Measurements from ENCODE around the gene CPEB2.
A peak's percentile ranks its signal among the peaks of the same experiment; 100 is the strongest.

CPEB2 gene

GRCh38 chr4:15003401-15003890, 1.2 kb downstream of the CPEB2 start:
- H3K4me3 ChIP-seq (ENCODE audit: low read length) = peak overlapping the region; percentile 72
- TF ChIP-seq ZNF274 (IDR thresholded peaks at IDR 0.05; ENCODE audit: low read depth, low read length) = no peak

- TF ChIP-seq ZNF274 (IDR thresholded peaks at IDR 0.05; ENCODE audit: low read depth, low read length) = no peak
- peak overlapping the region; percentile 72 for H3K4me3 ChIP-seq (ENCODE audit: low read length)
These were observed 1.8 kb downstream of the CPEB2 start for GRCh38 chr4:15003891-15004738.

GRCh38 chr4:15004739-15005301, 2.5 kb downstream of the CPEB2 start:
- peak overlapping the region; percentile 72 for H3K4me3 ChIP-seq (ENCODE audit: low read length)
- TF ChIP-seq ZNF274 (IDR thresholded peaks at IDR 0.05; ENCODE audit: low read depth, low read length) = no peak

- peak overlapping the region; percentile 72; the same call in 1 of the 2 replicates for H3K4me3 ChIP-seq (ENCODE audit: low read length)
- TF ChIP-seq ZNF274 (IDR thresholded peaks at IDR 0.05; ENCODE audit: low read depth, low read length) = no peak
These were observed 3.3 kb downstream of the CPEB2 start for GRCh38 chr4:15005474-15006115.

- no peak for TF ChIP-seq ZNF274 (IDR thresholded peaks at IDR 0.05; ENCODE audit: low read depth, low read length)
- no peak overlapping the region; the same call in 1 of the 2 replicates for H3K4me3 ChIP-seq (ENCODE audit: low read length)
These were observed 4.2 kb downstream of the CPEB2 start for GRCh38 chr4:15006416-15007024.

GRCh38 chr4:15007201-15007600, 4.9 kb downstream of the CPEB2 start:
- H3K4me3 ChIP-seq (ENCODE audit: low read length) = 0 out of 2 replicates have a peak overlapping the region, but pooled peaks have one; percentile 33
- TF ChIP-seq ZNF274 (IDR thresholded peaks at IDR 0.05; ENCODE audit: low read depth, low read length) = no peak

GRCh38 chr4:15010038-15010585, 7.8 kb downstream of the CPEB2 start:
- no peak for TF ChIP-seq ZNF274 (IDR thresholded peaks at IDR 0.05; ENCODE audit: low read depth, low read length)
- H3K4me3 ChIP-seq (ENCODE audit: low read length) = no peak overlapping the region

GRCh38 chr4:15011166-15011565, 8.9 kb downstream of the CPEB2 start:
- no peak overlapping the region for H3K4me3 ChIP-seq (ENCODE audit: low read length)
- no peak for TF ChIP-seq ZNF274 (IDR thresholded peaks at IDR 0.05; ENCODE audit: low read depth, low read length)

GRCh38 chr4:15012017-15012788, 9.9 kb downstream of the CPEB2 start:
- no peak overlapping the region for H3K4me3 ChIP-seq (ENCODE audit: low read length)
- TF ChIP-seq ZNF274 (IDR thresholded peaks at IDR 0.05; ENCODE audit: low read depth, low read length) = no peak

GRCh38 chr4:15013585-15013984, 11.3 kb downstream of the CPEB2 start:
- no peak for TF ChIP-seq ZNF274 (IDR thresholded peaks at IDR 0.05; ENCODE audit: low read depth, low read length)
- H3K4me3 ChIP-seq (ENCODE audit: low read length) = no peak overlapping the region

GRCh38 chr4:15015170-15015569, 12.9 kb downstream of the CPEB2 start:
- no peak for TF ChIP-seq ZNF274 (IDR thresholded peaks at IDR 0.05; ENCODE audit: low read depth, low read length)
- no peak overlapping the region for H3K4me3 ChIP-seq (ENCODE audit: low read length)

- no peak for TF ChIP-seq ZNF274 (IDR thresholded peaks at IDR 0.05; ENCODE audit: low read depth, low read length)
- no peak overlapping the region for H3K4me3 ChIP-seq (ENCODE audit: low read length)
These were observed 16.1 kb downstream of the CPEB2 start for GRCh38 chr4:15018361-15018760.
